NCI-H1105 treated with DMSO at 0.1 percent for 48 hours (cell line): Measurements from ENCODE around the gene SUSD2.

Experiments
- DNase-seq: peaks from one replicate; lab custom pipeline; 2025; lab: John Stamatoyannopoulos, UW

The SUSD2 gene

GRCh38 chr22:24149198-24149590, 32.1 kb upstream of the SUSD2 start:
- DNase-seq: no peak

DNA sequence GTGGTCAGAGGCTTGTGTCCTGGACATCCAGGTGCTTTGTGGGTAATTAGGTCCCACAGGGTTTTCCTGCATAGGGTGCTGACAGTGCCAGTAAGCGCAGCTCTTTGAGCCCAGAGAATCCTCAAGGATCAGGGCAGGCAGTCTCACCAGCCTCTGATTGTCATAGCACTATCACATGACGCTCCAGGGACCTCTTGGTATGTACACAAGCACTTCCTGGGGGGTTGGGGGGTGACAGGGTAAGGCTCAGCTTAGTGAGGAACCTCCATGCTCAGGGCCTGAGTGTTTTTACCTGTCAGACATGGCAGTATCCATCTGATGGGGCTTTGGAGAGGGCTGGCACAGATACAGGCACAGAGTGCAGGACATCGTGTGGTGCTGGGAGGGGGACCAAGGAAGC, 27.9 kb upstream of the SUSD2 start:
- DNase-seq: no peak

- no peak for DNase-seq
These were observed 27.3 kb upstream of the SUSD2 start for GRCh38 chr22:24153959-24154358.

- DNase-seq: no peak
These were observed 26.5 kb upstream of the SUSD2 start for GRCh38 chr22:24154826-24155225.

GRCh38 chr22:24155627-24156140, 25.6 kb upstream of the SUSD2 start:
- DNase-seq: peak; percentile 36

DNA sequence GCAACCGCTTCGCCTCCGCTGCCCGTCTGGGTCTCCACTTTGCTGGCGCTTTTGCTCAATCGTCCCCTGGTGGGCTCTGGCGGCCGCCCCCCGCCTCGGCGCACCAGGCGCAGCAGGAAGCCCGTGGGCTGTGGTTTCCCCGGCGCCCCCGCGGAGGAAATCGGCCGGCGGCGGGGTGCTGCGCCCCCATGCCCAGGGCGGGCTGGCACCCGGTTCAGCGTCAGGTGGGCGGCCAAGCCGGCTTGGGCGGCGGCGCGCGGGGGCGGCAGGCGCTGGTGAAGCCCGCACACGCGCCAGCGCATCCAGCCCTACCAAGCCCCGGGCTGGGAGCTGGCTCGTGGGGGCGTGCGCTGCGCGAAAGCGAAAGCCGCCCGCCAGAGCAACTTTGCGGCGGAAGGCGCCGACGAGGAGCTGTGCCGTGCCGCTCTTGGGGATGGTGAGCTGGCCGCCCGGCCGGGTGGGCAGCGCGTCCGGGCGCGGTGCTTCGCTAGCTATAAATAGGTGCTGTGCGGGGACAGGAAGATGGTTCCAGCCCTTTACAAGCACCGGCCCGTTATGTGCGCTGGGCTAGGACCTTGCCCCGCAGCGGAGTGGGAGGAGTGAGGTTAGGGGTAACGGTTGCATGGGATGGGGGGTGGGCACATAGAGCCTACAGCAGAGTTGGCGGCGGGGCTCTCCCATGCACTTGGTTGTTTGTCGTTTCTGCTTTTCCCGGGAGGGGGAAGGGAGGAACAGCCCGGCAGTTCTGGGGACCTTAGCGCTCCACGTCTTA, 25.0 kb upstream of the SUSD2 start:
- peak; percentile 27 for DNase-seq

- DNase-seq: peak; percentile 90
These were observed 24.1 kb upstream of the SUSD2 start for GRCh38 chr22:24156913-24157821.

GRCh38 chr22:24157822-24158135, 23.5 kb upstream of the SUSD2 start:
- no peak for DNase-seq

- peak; percentile 3 for DNase-seq
These were observed 21.6 kb upstream of the SUSD2 start for GRCh38 chr22:24159650-24160049.

GRCh38 chr22:24160546-24160945, 20.7 kb upstream of the SUSD2 start:
- no peak for DNase-seq

- no peak for DNase-seq
These were observed 19.8 kb upstream of the SUSD2 start for GRCh38 chr22:24161485-24161884.

DNA sequence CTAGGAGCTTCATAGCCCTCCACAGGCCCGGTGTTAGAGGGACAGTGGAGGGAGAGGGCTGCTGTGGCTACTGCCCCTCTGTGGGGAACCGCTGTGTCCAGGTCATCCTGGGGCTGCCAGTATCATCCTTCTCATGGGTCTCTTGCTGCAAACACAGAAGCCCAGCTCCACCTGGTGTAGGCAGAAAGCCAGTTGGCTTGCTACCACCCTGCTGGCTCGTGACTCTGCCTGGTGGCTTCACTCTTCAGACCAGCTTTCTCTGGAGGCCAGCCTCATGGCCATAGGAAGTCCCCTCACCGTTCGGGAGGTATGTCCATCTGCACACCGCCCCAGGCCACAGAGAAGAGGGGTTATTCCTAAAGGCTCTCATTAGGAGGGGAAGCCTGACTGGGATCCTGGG, 19.4 kb upstream of the SUSD2 start:
- DNase-seq: no peak

DNA sequence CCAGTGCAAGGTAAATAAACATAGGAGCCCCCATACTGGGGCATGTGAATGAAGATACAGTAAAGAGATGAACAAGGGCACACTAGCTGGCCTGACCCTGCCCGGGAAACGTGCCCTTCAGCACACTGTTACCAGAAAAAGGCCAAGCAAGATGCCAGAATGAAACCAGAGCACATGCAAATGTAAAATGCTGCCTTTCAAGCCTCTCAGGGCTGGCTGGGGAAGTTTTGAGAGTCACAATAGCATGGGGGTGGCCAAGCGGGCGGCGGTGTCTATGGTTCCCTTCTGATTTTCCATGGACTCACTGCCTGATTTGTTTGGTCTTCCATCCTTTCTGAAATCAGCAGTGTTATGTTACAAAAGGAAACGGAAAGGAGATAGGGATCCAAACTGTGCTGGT, 18.9 kb upstream of the SUSD2 start:
- DNase-seq: no peak

- DNase-seq: no peak
These were observed 17.0 kb upstream of the SUSD2 start for GRCh38 chr22:24164243-24164642.

DNA sequence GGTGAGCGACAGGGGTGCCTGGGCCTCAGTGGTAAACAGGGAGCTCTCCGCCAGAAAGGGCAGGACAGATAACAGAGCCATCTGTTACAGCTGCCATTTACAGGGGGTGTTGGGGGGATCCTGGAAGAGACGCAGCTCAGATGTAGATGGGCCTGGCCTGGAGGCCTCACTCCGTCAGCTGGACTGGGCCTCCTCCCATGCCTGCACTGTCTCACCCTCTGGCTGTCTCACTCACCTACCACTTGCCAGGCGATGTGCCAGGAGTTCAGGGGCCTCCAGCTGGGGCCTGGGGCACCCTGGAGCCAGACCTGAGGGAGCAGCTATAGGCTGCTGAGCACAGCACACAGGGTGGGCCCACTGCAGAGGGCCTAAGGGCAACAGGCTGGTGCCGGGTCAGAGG, 16.3 kb upstream of the SUSD2 start:
- DNase-seq: no peak

DNA sequence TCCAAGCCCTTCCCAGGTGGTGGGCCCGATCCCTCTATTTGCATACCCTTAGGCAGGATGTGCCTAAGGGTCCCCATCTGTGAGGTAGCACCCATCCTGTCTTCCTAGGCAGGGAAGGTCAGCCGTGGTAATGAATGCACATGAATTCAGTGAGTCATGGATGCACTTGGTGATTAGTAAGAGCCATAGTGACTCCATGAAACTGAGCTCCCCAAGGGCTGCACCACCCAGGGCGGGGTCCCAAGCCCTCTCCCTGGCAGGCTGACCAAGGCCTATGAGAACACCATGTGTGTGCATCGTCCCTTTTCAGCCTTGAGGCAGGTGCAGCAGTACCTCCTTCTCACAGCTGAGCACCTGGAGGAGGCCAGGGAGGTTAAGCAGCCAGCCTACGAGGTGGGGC, 15.6 kb upstream of the SUSD2 start:
- no peak for DNase-seq

DNA sequence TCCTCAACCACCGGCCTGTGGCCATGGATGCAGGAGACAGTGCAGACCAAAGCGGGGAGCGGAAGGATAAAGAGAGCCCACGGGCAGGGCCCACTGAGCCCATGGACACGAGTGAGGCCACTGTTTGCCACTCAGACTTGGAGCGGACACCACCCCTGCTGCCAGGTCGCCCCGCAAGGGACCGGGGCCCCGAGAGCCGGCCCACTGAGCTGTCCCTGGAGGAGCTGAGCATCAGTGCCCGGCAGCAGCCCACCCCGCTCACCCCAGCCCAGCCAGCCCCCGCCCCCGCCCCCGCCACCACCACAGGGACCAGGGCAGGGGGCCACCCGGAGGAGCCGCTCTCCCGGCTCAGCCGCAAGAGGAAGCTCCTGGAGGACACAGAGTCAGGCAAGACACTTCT, 14.5 kb upstream of the SUSD2 start:
- no peak for DNase-seq

DNA sequence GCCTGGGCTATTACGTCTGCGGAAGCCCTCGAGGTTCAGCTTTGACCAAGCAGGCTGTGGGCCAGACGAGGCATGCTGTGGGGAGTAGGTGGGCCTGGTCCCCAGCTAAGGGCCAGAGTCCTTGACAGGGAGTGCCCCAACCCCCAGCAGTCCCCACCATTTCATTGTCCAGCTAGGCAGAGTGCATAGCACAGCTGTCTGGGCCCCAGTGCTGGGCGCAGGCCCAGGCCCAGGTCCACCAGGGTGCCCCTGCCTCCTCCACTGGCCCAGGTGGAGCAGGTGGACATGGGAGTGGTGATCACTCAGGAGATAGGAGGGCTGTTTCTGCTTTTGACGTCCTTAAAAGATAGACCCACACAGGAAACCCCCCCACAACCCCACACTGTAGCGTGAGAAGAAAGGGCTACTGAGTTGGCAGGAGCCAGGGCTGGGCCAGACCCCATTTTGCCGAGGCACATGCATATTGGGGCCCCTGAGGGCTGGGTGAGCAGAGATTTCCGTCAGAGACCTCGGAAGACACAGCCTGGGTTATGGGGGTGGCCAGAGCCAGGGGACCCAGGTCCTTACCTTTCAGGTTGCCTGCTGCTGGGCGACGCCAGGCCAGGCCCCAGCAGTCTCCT, 11.7 kb upstream of the SUSD2 start:
- no peak for DNase-seq

DNA sequence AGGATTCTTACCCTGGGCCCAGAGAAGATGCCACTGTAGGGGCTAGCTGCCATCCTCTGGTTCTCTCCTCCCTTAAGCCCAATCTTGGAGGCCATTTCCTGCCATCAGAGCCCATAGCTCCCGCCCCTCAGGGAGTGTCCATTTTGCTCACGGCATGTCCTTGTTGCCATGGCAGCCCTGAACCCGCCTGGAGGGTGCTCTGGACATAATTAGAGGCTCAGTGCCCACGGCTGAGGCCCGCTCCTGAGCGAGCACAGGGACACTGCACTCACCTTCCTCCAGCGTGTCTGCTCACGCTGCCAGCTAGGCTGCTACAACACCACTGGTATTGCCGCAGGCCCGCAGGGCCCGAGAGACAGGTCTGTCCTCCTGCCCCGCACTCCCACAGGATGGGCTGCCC, 11.1 kb upstream of the SUSD2 start:
- no peak for DNase-seq

DNA sequence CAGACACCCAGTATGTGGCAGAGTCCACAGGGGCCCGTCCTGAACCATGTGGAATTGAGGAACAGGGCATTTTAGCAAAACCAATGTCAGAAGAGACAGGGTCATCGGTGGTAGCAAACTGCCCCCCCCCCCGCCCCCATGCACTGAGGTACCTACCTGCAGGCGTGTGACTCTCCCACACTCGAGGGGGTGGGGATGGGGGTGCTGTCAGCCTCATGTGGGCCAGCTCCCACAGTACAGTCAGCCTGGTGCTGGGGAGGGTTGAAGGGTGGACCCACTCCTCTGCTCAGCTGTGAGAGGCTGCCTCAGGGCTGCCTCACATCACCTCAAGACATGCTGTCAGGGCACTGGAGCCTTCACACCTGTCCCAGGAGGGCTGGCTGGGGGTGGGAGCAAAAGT, 10.7 kb upstream of the SUSD2 start:
- DNase-seq: no peak

DNA sequence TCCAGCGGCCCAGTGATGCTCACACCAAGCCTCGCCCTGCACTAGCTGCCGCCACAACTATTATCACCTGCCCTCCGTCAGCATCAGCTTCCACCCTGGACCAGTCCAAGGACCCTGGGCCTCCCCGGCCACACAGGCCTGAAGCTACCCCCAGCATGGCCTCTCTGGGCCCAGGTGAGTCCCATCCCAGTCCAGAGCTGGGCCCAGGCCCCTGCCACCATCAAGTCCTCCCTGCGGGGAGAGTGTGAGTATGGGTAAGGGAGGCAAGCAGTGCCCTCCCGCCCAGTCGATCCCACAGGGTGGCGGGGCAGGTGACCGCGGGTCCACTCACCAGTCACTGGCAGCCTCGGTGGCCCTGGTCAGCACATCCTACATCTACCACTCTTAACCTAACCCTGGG, 9.5 kb upstream of the SUSD2 start:
- DNase-seq: no peak

DNA sequence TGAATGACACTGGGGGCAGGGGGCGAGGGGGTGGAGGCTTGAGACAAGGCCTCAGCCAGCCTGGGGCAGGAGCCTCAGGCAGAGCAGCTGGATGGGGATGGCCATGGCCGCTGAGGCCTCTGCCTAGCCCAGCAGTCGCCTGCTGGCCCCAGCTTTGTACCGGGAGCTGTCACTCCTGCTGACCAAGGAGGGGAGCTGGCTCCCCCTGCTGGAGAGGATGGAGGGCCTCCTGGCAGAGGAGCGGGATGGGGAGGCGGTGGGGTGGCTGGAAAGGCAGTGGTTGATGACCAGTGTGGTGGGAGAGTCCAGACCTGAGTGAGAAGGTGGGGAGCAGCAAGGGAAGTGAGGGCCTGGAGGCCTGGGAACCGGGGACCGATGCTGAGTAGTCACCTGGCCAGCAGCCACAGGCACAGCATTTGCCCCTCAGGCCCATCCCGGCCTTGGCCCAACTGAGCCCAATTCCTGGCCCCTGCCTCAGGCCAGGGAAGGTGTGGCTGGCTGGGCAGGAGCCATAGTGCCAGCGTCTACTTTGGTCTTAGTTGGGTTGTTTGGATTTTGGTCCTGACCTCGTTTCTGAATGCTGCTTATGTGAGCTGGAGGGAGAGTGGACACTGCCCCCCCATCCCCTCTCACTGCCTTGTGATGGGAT, 6.0 kb upstream of the SUSD2 start:
- DNase-seq: peak; percentile 17
